Glutamatergic neuron (in vitro differentiated cells): ENCODE data around the gene CNTN1. TPM values are rescaled to one million over a fixed set of nuclear protein-coding genes. Genes with fewer than 3 reads are reported as not detected.
A peak's percentile ranks its signal among the peaks of the same experiment; 100 is the strongest.

Experiments
- DNase-seq: peaks from one replicate; pipeline ENCODE4 v3.0.0; 2022
- H3K27ac Mint-ChIP-seq: one replicate; pipeline ENCODE4 v1.8.0; 2020; ENCODE audit warnings: mild to moderate bottlenecking, mixed read lengths, inconsistent platforms; ENCODE audit not compliant: unreplicated experiment
- H3K27me3 Mint-ChIP-seq: one replicate; pipeline ENCODE4 v1.8.0; 2020; ENCODE audit warnings: mild to moderate bottlenecking, moderate library complexity, mixed read lengths, inconsistent platforms; ENCODE audit not compliant: unreplicated experiment
- H3K36me3 Mint-ChIP-seq: one replicate; pipeline ENCODE4 v1.8.0; 2020; ENCODE audit warnings: mild to moderate bottlenecking, mixed read lengths, inconsistent platforms; ENCODE audit not compliant: unreplicated experiment
- H3K4me1 Mint-ChIP-seq: one replicate; pipeline ENCODE4 v1.8.0; 2020; ENCODE audit warnings: mild to moderate bottlenecking, low read depth, mixed read lengths, inconsistent platforms; ENCODE audit not compliant: unreplicated experiment
- H3K4me3 Mint-ChIP-seq: one replicate; pipeline ENCODE4 v1.8.0; 2020; ENCODE audit warnings: mild to moderate bottlenecking, mixed read lengths, inconsistent platforms; ENCODE audit not compliant: unreplicated experiment
- H3K9me3 Mint-ChIP-seq: one replicate; pipeline ENCODE4 v1.8.0; 2020; ENCODE audit warnings: mild to moderate bottlenecking, moderate library complexity, mixed read lengths, inconsistent platforms; ENCODE audit not compliant: unreplicated experiment
- total RNA-seq: library from RNA; stranded (reverse); fragmentation: NEBNext Ultra II Directional; extraction: Animal tissue kit (Norgen Biotek cat#: 25700); gene quantifications from one replicate; pipeline ENCODE4 v1.2.1, GENCODE V29; 2021; ENCODE audit not compliant: unreplicated experiment
- TF ChIP-seq, protein P1 (sequence below): fragments of 200-600 bp; sonication (generic); IDR thresholded peaks from one replicate; pipeline ENCODE4 v1.5.0; 2021; ENCODE audit not compliant: partially characterized antibody, unreplicated experiment

The CNTN1 gene
- total RNA-seq, 1 donor from 2014 or later, result 81.4 TPM

DNA sequence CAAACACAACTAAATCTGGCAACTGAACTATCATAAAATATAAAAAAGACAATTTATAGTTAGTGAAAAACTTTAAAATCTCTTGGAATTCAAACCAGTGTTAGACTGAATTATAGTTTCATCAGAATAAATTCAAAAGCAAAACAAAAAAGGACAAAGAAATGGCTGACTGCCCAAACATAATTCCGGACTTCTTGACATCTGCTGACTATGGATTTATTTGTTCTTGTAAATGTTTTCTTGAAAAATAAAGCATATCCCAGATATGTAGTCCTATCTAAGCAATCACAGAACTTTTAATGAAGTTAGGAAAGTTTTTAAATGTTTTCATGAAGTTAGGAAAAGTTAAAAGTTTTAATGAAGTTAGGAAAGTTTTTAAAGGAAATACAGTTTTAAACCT, 45.8 kb upstream of the CNTN1 start:
- Mint-ChIP-seq H3K4me1 (peaks cover 12% of the 10 kb centered on the region), H3K27ac (no peak overlapping the region), H3K4me3 (no peak overlapping the region), H3K9me3 (peaks cover 3% of the 10 kb centered on the region), H3K27me3 (no peaks in the 10 kb centered on the region), H3K36me3 (peaks cover 5% of the 10 kb centered on the region)
- no peak for DNase-seq
- TF ChIP-seq, protein P1, sequence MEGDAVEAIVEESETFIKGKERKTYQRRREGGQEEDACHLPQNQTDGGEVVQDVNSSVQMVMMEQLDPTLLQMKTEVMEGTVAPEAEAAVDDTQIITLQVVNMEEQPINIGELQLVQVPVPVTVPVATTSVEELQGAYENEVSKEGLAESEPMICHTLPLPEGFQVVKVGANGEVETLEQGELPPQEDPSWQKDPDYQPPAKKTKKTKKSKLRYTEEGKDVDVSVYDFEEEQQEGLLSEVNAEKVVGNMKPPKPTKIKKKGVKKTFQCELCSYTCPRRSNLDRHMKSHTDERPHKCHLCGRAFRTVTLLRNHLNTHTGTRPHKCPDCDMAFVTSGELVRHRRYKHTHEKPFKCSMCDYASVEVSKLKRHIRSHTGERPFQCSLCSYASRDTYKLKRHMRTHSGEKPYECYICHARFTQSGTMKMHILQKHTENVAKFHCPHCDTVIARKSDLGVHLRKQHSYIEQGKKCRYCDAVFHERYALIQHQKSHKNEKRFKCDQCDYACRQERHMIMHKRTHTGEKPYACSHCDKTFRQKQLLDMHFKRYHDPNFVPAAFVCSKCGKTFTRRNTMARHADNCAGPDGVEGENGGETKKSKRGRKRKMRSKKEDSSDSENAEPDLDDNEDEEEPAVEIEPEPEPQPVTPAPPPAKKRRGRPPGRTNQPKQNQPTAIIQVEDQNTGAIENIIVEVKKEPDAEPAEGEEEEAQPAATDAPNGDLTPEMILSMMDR, result no peak

- Mint-ChIP-seq H3K27me3 (no peaks in the 10 kb centered on the region), H3K4me3 (no peak overlapping the region), H3K27ac (peak overlapping the region; percentile 85), H3K4me1 (peaks cover 12% of the 10 kb centered on the region), H3K36me3 (peaks cover 5% of the 10 kb centered on the region), H3K9me3 (peaks cover 3% of the 10 kb centered on the region)
- TF ChIP-seq, protein P1, result no peak
- no peak for DNase-seq
Observed at GRCh38 chr12:40646911-40647310, 45.3 kb upstream of the CNTN1 start.

DNA sequence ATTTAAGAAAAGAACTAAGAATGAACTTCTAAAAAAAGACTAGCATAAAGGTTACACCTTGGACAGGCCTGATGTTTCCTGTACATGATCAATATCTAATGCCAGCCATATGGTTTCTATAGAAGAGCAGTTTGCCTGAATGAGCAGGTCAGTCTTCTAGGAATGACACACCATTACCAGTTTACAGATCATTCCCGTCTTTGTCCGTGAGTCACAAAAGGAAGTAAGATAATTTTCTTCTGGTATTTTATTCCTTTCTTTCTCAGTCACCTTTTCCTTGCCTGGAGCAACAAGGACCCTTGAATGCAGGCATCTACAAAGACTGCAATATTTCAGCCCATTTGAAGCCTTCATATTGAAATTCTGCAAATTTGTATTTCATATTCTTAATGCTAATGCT, 44.6 kb upstream of the CNTN1 start:
- Mint-ChIP-seq H3K4me3 (no peak overlapping the region), H3K27me3 (no peaks in the 10 kb centered on the region), H3K4me1 (peaks cover 12% of the 10 kb centered on the region), H3K9me3 (peaks cover 3% of the 10 kb centered on the region), H3K36me3 (peaks cover 5% of the 10 kb centered on the region), H3K27ac (peak overlapping the region; percentile 79)
- TF ChIP-seq, protein P1, result no peak
- DNase-seq, result no peak

- TF ChIP-seq, protein P1, result no peak
- no peak overlapping the region for H3K4me3 Mint-ChIP-seq
- peaks cover 12% of the 10 kb centered on the region for H3K4me1 Mint-ChIP-seq
- H3K27me3 Mint-ChIP-seq, result no peaks in the 10 kb centered on the region
- no peaks in the 10 kb centered on the region for H3K36me3 Mint-ChIP-seq
- no peak for DNase-seq
- H3K9me3 Mint-ChIP-seq, result peaks cover 3% of the 10 kb centered on the region
- no peak overlapping the region for H3K27ac Mint-ChIP-seq
Observed at GRCh38 chr12:40648519-40648918, 43.7 kb upstream of the CNTN1 start.

DNA sequence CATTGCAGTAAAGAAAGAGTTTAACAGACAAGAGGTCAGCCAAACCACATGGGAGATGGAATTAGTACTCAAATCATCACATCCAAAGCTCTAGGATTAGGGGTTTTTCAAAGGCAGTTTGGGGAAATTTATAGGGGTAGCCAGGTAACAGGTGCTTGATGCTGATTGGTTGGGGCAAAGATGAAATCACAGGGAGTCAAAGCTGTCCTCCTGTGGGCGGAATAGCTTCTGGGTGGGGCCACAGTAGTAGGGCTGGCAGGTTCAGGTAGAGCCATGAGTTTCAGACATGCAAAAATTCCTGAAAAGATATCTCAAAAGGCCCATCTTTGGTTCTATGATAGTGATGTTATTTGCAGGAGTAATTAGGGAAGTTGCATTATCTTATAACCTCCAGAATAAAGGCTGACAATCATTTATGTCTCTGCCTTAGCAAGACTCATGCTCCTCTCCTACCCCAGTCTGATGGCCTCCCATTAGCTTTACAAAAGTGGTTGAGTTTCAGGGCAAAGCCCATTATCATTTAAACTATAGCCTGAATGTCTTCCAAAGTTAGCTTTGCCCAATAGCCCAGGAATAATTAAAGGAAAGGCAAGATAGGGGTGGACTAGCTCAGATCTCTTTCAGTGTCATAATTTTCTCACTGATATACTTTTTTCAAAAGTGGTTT, 42.1 kb upstream of the CNTN1 start:
- no peak overlapping the region for H3K4me3 Mint-ChIP-seq
- TF ChIP-seq, protein P1, result no peak
- no peak for DNase-seq
- H3K9me3 Mint-ChIP-seq, result peaks cover 3% of the 10 kb centered on the region
- no peaks in the 10 kb centered on the region for H3K36me3 Mint-ChIP-seq
- peaks cover 12% of the 10 kb centered on the region for H3K4me1 Mint-ChIP-seq
- H3K27ac Mint-ChIP-seq, result no peak overlapping the region
- H3K27me3 Mint-ChIP-seq, result no peaks in the 10 kb centered on the region
